Measurements from ENCODE around the gene SPG11.
"Not testable (repeated sequence)": the region's sequence is repeated elsewhere in the genome, so short reads cannot be mapped to it uniquely, and the experiment has no call there.

Gene SPG11

GRCh38 chr15:44603126-44603525 is 60.3 kb downstream of the SPG11 start:
- DNase-seq = no peak

DNA sequence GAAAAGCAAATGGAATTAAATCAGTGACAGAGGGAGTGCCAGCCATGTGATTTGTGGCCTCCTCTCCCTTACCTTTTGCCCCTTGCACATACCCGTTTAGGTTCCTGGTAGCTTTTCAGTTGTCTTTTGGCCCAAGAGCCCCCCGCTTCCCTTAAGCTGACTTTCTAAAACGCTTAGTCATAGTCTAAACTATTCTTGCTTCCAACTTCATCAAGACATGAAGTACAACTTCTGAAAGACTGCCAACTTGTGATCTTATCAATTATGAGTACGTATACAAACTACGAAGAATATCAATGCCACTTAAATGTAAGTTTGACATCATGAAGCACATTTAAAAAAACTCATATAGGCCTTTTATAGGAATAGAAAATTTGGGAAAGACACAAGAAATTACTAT is 64.6 kb downstream of the SPG11 start:
- DNase-seq = no peak

GRCh38 chr15:44598066-44598465 is 65.4 kb downstream of the SPG11 start:
- DNase-seq = no peak

- DNase-seq = no peak
Measured at GRCh38 chr15:44596511-44597010, 66.9 kb downstream of the SPG11 start.

DNA sequence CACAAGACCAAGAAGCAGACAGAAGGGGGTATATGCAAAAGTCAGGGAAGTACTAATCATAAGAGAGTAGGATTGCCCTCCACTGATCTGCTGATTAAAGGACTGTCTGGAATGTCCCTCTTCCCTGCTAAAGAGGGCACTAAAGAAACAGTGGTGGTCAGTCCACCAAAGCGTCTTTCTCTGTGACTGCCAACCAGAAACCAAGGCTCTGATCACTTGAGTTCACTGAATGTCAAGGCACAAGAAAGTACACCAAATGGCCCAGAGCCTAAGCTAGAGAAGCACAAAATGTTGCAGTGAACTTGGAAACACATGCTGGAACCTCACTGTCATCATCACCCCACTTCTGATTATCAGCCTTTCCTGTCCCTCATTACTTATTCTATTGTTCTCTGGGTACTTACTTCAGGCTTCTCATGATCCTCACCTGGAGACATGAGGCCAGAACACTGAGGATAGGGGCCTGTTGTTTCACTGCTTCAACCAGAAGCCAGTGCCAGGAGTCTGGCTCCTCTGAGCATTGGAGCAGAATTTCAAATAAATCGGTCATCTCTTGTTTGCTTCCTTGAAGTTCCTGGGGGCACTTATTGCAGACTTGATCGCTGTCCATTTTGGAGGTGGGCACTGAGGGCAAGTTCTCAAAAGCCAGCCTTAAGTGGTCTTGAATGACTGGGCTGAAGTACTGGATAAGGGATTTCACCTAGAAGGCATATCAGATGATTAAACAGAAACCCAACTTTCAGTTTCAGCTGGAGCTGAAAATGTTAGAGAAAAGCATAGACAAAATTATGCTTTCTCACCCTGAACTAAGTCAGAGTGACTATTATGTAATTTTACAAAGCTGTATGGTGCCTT is 67.6 kb downstream of the SPG11 start:
- DNase-seq = no peak

DNA sequence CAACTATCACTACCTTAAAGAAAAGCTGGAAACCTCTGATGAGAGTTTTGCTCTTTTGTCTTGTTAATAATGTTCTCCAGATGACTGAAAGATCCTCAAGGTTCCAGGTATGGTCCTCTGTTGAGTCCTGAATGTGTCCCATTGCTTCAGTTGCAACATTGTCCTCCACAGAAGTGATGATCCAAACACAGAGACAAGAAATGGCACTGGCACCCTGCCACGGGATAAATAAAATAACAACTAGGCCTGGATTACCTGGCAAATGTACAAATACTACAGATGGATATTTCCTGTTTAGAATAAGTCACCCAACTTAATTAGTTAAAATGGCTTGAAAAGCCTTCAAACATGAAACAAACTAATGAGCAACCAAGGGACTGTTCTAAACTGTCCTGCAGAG is 68.2 kb downstream of the SPG11 start:
- no peak for DNase-seq

GRCh38 chr15:44593042-44593736 is 70.3 kb downstream of the SPG11 start:
- DNase-seq = no peak

DNA sequence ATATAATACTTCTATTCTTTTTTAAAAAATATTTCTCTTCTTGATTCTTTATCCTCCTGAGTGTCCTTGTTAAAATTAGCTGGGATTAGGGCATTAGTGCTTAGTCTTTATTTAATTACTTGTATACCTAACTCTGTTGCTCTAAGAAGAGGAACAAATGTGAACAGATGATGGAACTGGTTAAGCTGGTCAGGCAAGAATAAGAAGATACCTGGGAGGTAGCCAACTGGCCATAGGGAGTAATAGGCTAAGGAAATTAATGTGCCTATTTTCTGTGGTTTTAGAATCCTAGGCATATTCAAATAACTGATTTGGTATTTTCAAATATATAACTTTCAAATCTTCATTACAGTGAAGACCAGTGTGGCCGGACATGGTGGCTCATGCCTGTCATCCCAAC is 72.1 kb downstream of the SPG11 start:
- no peak for DNase-seq

DNA sequence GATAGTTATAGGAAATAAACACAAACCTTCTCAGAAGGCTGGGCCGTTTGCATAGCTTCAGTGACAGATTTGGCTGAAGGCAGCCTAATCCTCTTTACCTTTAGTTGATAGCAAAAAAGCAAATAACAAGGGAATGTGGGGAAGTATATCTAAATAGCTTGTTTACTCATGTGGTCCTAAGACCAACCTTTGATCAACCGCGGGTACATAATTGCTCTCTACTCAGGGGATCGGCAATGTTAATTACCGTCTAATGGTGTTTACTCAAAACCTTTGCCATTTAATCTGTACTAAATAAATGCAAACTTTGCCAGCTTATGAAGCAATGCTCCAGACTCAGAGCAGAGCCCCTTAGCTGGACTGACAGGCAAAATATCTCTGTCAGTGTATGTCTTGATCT is 74.9 kb downstream of the SPG11 start:
- DNase-seq = no peak

DNA sequence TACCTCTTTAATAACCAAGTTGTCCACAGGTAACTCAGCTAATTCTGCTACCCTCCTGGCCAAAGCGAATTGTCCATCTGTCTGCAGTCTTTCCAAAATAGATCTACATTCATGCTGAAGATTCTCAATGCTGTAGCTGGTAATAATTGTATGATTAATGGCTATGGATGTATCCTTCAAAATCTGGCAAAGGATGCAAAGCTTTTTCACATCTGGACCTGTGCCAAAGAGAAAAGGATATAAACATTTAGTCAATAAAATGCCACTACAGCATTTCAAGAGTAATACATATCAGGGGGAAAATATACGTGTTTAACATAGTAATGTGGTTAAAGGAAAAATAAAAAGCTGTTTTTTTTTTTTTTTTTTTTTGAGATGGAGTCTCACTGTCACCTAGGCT is 77.8 kb downstream of the SPG11 start:
- no peak for DNase-seq

DNA sequence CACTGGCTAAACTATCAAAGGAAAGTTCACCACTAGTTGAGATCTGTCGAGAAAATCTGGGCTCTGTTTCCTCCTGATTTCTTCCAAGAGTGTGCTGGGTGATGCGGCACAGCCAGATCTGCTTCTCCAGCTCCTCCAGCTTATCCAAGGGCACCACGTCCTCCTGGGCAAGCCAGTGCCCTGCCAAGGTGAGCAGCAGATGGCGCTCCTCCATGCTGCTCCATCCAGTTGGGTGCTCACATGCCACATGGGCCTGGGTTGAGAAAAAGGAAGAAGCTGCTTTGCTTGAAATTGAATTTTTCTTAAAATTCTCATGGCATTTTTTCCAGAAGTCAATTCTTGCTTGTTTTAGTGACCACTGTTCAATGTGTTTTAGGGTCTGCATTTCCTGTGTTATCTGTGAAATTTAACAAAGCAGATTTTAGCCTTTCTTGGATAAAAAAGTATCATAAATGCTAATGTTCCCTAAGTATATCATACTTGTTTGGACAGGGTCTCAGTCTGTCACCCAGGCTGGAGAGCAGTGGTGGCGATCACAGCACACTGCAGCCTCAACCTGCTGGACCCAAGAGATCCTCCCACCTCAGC is 79.2 kb downstream of the SPG11 start:
- DNase-seq = no peak

- DNase-seq = no peak
Measured at GRCh38 chr15:44580105-44580504, 83.4 kb downstream of the SPG11 start.

- no peak for DNase-seq
Measured at GRCh38 chr15:44574734-44575133, 88.7 kb downstream of the SPG11 start.

GRCh38 chr15:44573386-44573785 is 90.1 kb downstream of the SPG11 start:
- no peak for DNase-seq

GRCh38 chr15:44570361-44570760 is 93.1 kb downstream of the SPG11 start:
- no peak for DNase-seq

DNA sequence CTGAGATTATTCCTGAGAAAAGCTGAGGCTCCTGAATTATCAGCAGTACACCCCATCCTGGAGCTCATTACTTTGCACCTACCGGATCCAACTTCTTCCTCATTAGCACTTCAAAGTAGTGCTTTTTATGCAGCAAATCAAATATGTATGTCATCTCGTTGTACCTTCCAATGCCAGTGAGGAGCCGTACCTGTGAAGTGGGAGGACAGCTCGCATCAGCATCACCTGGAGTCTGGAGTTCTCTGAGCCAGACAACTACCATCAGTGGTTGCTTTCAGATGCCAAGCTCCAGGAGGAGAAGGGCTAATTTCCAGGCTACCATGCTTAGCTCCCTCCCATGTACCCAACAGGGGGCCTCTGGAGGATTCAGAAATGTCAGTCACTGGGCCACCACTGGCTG is 94.1 kb downstream of the SPG11 start:
- DNase-seq = no peak

GRCh38 chr15:44568338-44568737 is 95.1 kb downstream of the SPG11 start:
- DNase-seq = no peak

DNA sequence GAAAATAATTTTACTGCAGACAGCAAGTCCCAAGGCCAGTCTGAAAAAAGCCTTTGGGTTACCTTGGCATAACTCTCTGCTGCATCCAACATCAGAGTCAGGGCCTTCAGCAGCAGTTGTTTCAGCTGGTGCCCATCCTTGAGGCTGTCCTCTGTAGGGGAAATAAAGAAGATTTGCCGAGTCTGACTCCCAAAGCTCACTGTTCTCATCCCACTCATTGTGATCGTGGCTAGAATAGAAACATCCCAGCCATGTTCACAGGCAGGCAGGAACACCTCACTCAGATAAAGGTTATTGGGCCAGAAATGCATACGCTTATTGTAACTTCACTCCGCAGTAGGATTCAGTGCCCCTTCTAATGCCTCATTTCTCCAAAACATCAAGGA is 97.3 kb downstream of the SPG11 start:
- no peak for DNase-seq

- DNase-seq = no peak
Measured at GRCh38 chr15:44565387-44566154, 97.9 kb downstream of the SPG11 start.

- DNase-seq = not testable (repeated sequence)
Measured at GRCh38 chr15:44560926-44561325, 102.5 kb downstream of the SPG11 start.

DNA sequence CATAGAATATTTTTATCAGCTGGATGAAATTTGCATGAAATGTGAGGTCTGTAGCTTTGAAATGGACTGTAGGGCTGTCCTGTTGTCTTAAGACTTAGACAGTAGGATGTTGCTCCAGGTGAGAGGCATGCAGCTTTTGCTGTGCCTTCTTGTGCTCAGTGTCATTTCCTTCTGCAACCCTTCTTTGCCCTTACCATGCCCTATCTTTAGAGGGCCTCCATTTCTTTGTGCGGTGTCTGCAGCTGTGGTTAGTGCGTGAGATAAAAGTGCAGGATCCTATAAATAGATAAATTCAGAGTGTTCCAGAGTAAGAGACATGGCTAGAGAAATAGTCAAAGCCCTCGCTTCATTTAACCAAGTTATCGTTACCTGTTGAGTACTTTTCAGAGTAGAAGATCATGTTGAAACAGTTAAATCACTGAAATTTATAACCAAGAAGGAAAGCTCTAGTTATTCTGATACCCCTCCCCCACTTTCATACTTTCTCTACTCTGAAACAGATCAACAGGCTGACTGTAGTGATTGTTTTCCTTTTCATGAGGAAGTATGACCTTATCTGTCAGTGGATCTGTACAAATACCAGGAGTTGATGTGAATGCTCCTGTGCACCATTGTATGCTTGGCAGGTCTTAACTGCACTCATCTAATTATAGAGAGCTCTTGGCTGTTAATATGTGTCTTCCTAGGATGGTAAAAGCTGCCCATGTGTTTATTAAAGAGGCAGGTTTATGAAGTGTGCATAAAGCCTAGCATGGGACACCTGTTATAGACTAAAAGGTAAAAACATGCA is 108.3 kb downstream of the SPG11 start:
- DNase-seq = no peak

DNA sequence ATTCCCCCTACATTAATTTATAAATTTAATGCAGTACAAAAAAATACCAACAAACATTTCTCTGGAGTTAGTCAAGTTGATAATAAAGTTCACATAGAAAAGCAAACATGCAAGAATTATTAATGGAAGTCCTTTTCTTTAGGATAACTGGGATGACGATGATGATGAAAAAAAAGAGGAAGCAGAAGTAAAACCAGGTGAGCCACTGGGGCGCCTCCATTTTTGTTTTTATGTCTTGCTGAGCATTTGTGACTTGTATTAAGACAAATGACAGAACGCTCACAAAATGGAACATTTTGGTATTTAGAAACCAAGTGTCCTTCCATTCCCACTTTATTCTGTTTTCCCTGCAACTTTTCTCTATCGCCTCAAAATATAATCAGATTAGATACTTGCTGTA is 112.7 kb downstream of the SPG11 start:
- no peak for DNase-seq

All from cortex of kidney (tissue), 1 donor.